Nephron (organoid): ENCODE data around the gene ARHGEF10L.

Source experiments
- H3K27ac Mint-ChIP-seq, 3 experiments: 2 replicates each; pipeline ENCODE4 v1.8.0; 2020; ENCODE audit warnings: mixed read lengths in 3 of 3, mild to moderate bottlenecking in 2 of 3, moderate library complexity in 1 of 3
- H3K27me3 Mint-ChIP-seq: 2 replicates; pipeline ENCODE4 v1.8.0; 2021; ENCODE audit warnings: low read depth, mild to moderate bottlenecking, moderate library complexity, mixed read lengths
- H3K36me3 Mint-ChIP-seq: 2 replicates; pipeline ENCODE4 v1.8.0; 2020; ENCODE audit warnings: low read depth, mixed read lengths
- H3K4me1 Mint-ChIP-seq: 2 replicates; pipeline ENCODE4 v1.8.0; 2020; ENCODE audit warnings: mixed read lengths
- H3K4me3 Mint-ChIP-seq, 3 experiments: 2 replicates each; pipeline ENCODE4 v1.8.0; 2020; ENCODE audit warnings: mild to moderate bottlenecking in 3 of 3, mixed read lengths in 3 of 3, moderate library complexity in 2 of 3
- H3K9me3 Mint-ChIP-seq: 2 replicates; pipeline ENCODE4 v1.8.0; 2020; ENCODE audit warnings: mixed read lengths
- CTCF ChIP-seq, 3 experiments: fragments of 200-600 bp; sonication (generic); IDR thresholded peaks; one replicate each; pipeline ENCODE4 v1.5.0; 2021; ENCODE audit warnings: antibody characterized with exemption in 3 of 3; ENCODE audit not compliant: unreplicated experiment in 3 of 3

ARHGEF10L gene

GRCh38 chr1:17533201-17533600, 6.3 kb upstream of the ARHGEF10L start:
- Mint-ChIP-seq H3K9me3 (no peaks in the 10 kb centered on the region), H3K4me1 (peaks cover 43% of the 10 kb centered on the region), H3K4me3 (no peak overlapping the region), H3K27me3 (peaks cover 3% of the 10 kb centered on the region), H3K36me3 (no peaks in the 10 kb centered on the region), H3K27ac (peak overlapping the region in 2 of 3 experiments; percentile 70 to 89)
- no peak for TF ChIP-seq CTCF (IDR thresholded peaks at IDR 0.05; ENCODE audit: unreplicated experiment in 3 of 3)

GRCh38 chr1:17535300-17535936, 4.1 kb upstream of the ARHGEF10L start:
- Mint-ChIP-seq H3K9me3 (no peaks in the 10 kb centered on the region), H3K27ac (peak overlapping the region; percentile 75 to 84 (median 77)), H3K4me1 (peaks cover 45% of the 10 kb centered on the region), H3K4me3 (no peak overlapping the region), H3K36me3 (no peaks in the 10 kb centered on the region), H3K27me3 (peaks cover 3% of the 10 kb centered on the region)
- TF ChIP-seq CTCF (IDR thresholded peaks at IDR 0.05; ENCODE audit: unreplicated experiment in 3 of 3): no peak

- no peak for TF ChIP-seq CTCF (IDR thresholded peaks at IDR 0.05; ENCODE audit: unreplicated experiment in 3 of 3)
- Mint-ChIP-seq H3K27me3 (peaks cover 3% of the 10 kb centered on the region), H3K36me3 (no peaks in the 10 kb centered on the region), H3K27ac (peak overlapping the region; percentile 84 to 96 (median 89)), H3K4me1 (peaks cover 37% of the 10 kb centered on the region), H3K9me3 (no peaks in the 10 kb centered on the region), H3K4me3 (peak overlapping the region; percentile 84 to 92 (median 86))
Measured at GRCh38 chr1:17538010-17538409, 1.5 kb upstream of the ARHGEF10L start.

GRCh38 chr1:17538428-17539117, 925 bp upstream of the ARHGEF10L start:
- peaks cover 37% of the 10 kb centered on the region for H3K4me1 Mint-ChIP-seq
- H3K4me3 Mint-ChIP-seq: peak overlapping the region; percentile 84 to 92 (median 86)
- no peaks in the 10 kb centered on the region for H3K36me3 Mint-ChIP-seq
- no peak for TF ChIP-seq CTCF (IDR thresholded peaks at IDR 0.05; ENCODE audit: unreplicated experiment in 3 of 3)
- no peaks in the 10 kb centered on the region for H3K9me3 Mint-ChIP-seq
- H3K27me3 Mint-ChIP-seq: peaks cover 3% of the 10 kb centered on the region
- H3K27ac Mint-ChIP-seq: peak overlapping the region; percentile 84 to 96 (median 89)

GRCh38 chr1:17539118-17539476, 401 bp upstream of the ARHGEF10L start:
- Mint-ChIP-seq H3K4me1 (peaks cover 37% of the 10 kb centered on the region), H3K36me3 (no peaks in the 10 kb centered on the region)

More at GRCh38 chr1:17539118-17539476, 401 bp upstream of the ARHGEF10L start:
- H3K9me3 Mint-ChIP-seq: no peaks in the 10 kb centered on the region
- TF ChIP-seq CTCF (IDR thresholded peaks at IDR 0.05; ENCODE audit: unreplicated experiment in 3 of 3): no peak
- H3K27ac Mint-ChIP-seq: peak overlapping the region; percentile 84 to 96 (median 89)
- H3K4me3 Mint-ChIP-seq: peak overlapping the region; percentile 84 to 92 (median 86)
- peaks cover 3% of the 10 kb centered on the region for H3K27me3 Mint-ChIP-seq
